Measurements from ENCODE around the gene PPP1R36.
"Not testable (repeated sequence)": the region's sequence is repeated elsewhere in the genome, so short reads cannot be mapped to it uniquely, and the experiment has no call there.

PPP1R36 gene

GRCh38 chr14:64617872-64618408 is 68.2 kb downstream of the PPP1R36 start:
- not testable (repeated sequence) for DNase-seq

GRCh38 chr14:64620910-64621309 is 71.1 kb downstream of the PPP1R36 start:
- DNase-seq: no peak

- DNase-seq: no peak
These were observed 73.9 kb downstream of the PPP1R36 start for GRCh38 chr14:64623554-64624165.

GRCh38 chr14:64625386-64626232 is 75.8 kb downstream of the PPP1R36 start:
- no peak for DNase-seq

- DNase-seq: no peak
These were observed 79.2 kb downstream of the PPP1R36 start for GRCh38 chr14:64628940-64629408.

GRCh38 chr14:64630778-64631177 is 81.0 kb downstream of the PPP1R36 start:
- no peak for DNase-seq

GRCh38 chr14:64631222-64631621 is 81.5 kb downstream of the PPP1R36 start:
- not testable (repeated sequence) for DNase-seq

GRCh38 chr14:64632056-64632455 is 82.3 kb downstream of the PPP1R36 start:
- no peak for DNase-seq

- DNase-seq: no peak
These were observed 84.8 kb downstream of the PPP1R36 start for GRCh38 chr14:64634558-64634957.

- peak; percentile 58 to 78 for DNase-seq
These were observed 86.6 kb downstream of the PPP1R36 start for GRCh38 chr14:64636208-64636979.

GRCh38 chr14:64636980-64637429 is 87.2 kb downstream of the PPP1R36 start:
- DNase-seq: no peak

GRCh38 chr14:64637735-64638473 is 88.1 kb downstream of the PPP1R36 start:
- no peak for DNase-seq

- no peak for DNase-seq
These were observed 88.9 kb downstream of the PPP1R36 start for GRCh38 chr14:64638625-64639024.
